Measurements from ENCODE around the gene DDT. TPM values are rescaled to one million over a fixed set of nuclear protein-coding genes. Genes with fewer than 3 reads are reported as not detected.
"Not testable (repeated sequence)": the region's sequence is repeated elsewhere in the genome, so short reads cannot be mapped to it uniquely, and the experiment has no call there.

The DDT gene
- total RNA-seq, 1 donor: 45.8 TPM

- Histone ChIP-seq H3K9me3 (ENCODE audit: low read depth, low read length) (no peaks in the 10 kb centered on the region), H3K27me3 (ENCODE audit: insufficient read depth, low read length) (no peaks in the 10 kb centered on the region), H3K4me1 (ENCODE audit: insufficient read depth, low read length) (no peaks in the 10 kb centered on the region), H3K4me3 (ENCODE audit: low read length) (no peak overlapping the region)
These were observed 3.3 kb downstream of the DDT start for GRCh38 chr22:23970816-23971486.

GRCh38 chr22:23970201-23970641 is 4.0 kb downstream of the DDT start:
- Histone ChIP-seq H3K4me1 (ENCODE audit: insufficient read depth, low read length) (no peaks in the 10 kb centered on the region), H3K4me3 (ENCODE audit: low read length) (no peak overlapping the region), H3K27me3 (ENCODE audit: insufficient read depth, low read length) (no peaks in the 10 kb centered on the region), H3K9me3 (ENCODE audit: low read depth, low read length) (no peaks in the 10 kb centered on the region)

GRCh38 chr22:23969071-23969470 is 5.2 kb downstream of the DDT start:
- Histone ChIP-seq H3K4me3 (ENCODE audit: low read length) (no peak overlapping the region), H3K9me3 (ENCODE audit: low read depth, low read length) (no peaks in the 10 kb centered on the region), H3K27me3 (ENCODE audit: insufficient read depth, low read length) (no peaks in the 10 kb centered on the region), H3K4me1 (ENCODE audit: insufficient read depth, low read length) (no peaks in the 10 kb centered on the region)

- H3K9me3 ChIP-seq (ENCODE audit: low read depth, low read length): not testable (repeated sequence)
These were observed 7.7 kb downstream of the DDT start, which contains the start of gene DDTL for GRCh38 chr22:23966568-23966967. DDTL (plus strand) TSS chr22:23966888; CDS start chr22:23966915, 27 bp downstream.

GRCh38 chr22:23966094-23966493 is 8.1 kb downstream of the DDT start:
- H3K9me3 ChIP-seq (ENCODE audit: low read depth, low read length); H3K4me3 ChIP-seq (ENCODE audit: low read length); H3K4me1 ChIP-seq (ENCODE audit: insufficient read depth, low read length); H3K27me3 ChIP-seq (ENCODE audit: insufficient read depth, low read length): not testable (repeated sequence)

More at GRCh38 chr22:23966568-23966967, 7.7 kb downstream of the DDT start, which contains the start of gene DDTL:
- H3K27me3 ChIP-seq (ENCODE audit: insufficient read depth, low read length); H3K4me3 ChIP-seq (ENCODE audit: low read length); H3K4me1 ChIP-seq (ENCODE audit: insufficient read depth, low read length): not testable (repeated sequence)

GRCh38 chr22:23961084-23961771 is 13.0 kb downstream of the DDT start, which contains the start of gene GSTT2B:
GSTT2B (minus strand) TSS chr22:23961195; CDS start chr22:23961131, 64 bp downstream.
- H3K27me3 ChIP-seq (ENCODE audit: insufficient read depth, low read length); H3K9me3 ChIP-seq (ENCODE audit: low read depth, low read length); H3K4me3 ChIP-seq (ENCODE audit: low read length); H3K4me1 ChIP-seq (ENCODE audit: insufficient read depth, low read length): not testable (repeated sequence)

GRCh38 chr22:23956301-23956900 is 17.8 kb downstream of the DDT start:
- not testable (repeated sequence) for H3K27me3 ChIP-seq (ENCODE audit: insufficient read depth, low read length); H3K4me3 ChIP-seq (ENCODE audit: low read length); H3K9me3 ChIP-seq (ENCODE audit: low read depth, low read length); H3K4me1 ChIP-seq (ENCODE audit: insufficient read depth, low read length)

- not testable (repeated sequence) for H3K27me3 ChIP-seq (ENCODE audit: insufficient read depth, low read length); H3K9me3 ChIP-seq (ENCODE audit: low read depth, low read length); H3K4me1 ChIP-seq (ENCODE audit: insufficient read depth, low read length); H3K4me3 ChIP-seq (ENCODE audit: low read length)
These were observed 18.4 kb downstream of the DDT start for GRCh38 chr22:23955886-23956285.

GRCh38 chr22:23954991-23955305 is 19.3 kb downstream of the DDT start:
- not testable (repeated sequence) for H3K4me3 ChIP-seq (ENCODE audit: low read length); H3K27me3 ChIP-seq (ENCODE audit: insufficient read depth, low read length); H3K4me1 ChIP-seq (ENCODE audit: insufficient read depth, low read length); H3K9me3 ChIP-seq (ENCODE audit: low read depth, low read length)

GRCh38 chr22:23954193-23954990 is 19.8 kb downstream of the DDT start:
- H3K4me3 ChIP-seq (ENCODE audit: low read length); H3K27me3 ChIP-seq (ENCODE audit: insufficient read depth, low read length); H3K4me1 ChIP-seq (ENCODE audit: insufficient read depth, low read length); H3K9me3 ChIP-seq (ENCODE audit: low read depth, low read length): not testable (repeated sequence)

GRCh38 chr22:23953485-23953884 is 20.8 kb downstream of the DDT start:
- not testable (repeated sequence) for H3K4me3 ChIP-seq (ENCODE audit: low read length); H3K27me3 ChIP-seq (ENCODE audit: insufficient read depth, low read length); H3K9me3 ChIP-seq (ENCODE audit: low read depth, low read length); H3K4me1 ChIP-seq (ENCODE audit: insufficient read depth, low read length)

- not testable (repeated sequence) for H3K9me3 ChIP-seq (ENCODE audit: low read depth, low read length); H3K4me1 ChIP-seq (ENCODE audit: insufficient read depth, low read length); H3K4me3 ChIP-seq (ENCODE audit: low read length); H3K27me3 ChIP-seq (ENCODE audit: insufficient read depth, low read length)
These were observed 21.3 kb downstream of the DDT start for GRCh38 chr22:23952794-23953405.

GRCh38 chr22:23951383-23951782 is 22.9 kb downstream of the DDT start:
- H3K9me3 ChIP-seq (ENCODE audit: low read depth, low read length); H3K4me3 ChIP-seq (ENCODE audit: low read length); H3K4me1 ChIP-seq (ENCODE audit: insufficient read depth, low read length); H3K27me3 ChIP-seq (ENCODE audit: insufficient read depth, low read length): not testable (repeated sequence)

- H3K4me1 ChIP-seq (ENCODE audit: insufficient read depth, low read length); H3K9me3 ChIP-seq (ENCODE audit: low read depth, low read length); H3K4me3 ChIP-seq (ENCODE audit: low read length); H3K27me3 ChIP-seq (ENCODE audit: insufficient read depth, low read length): not testable (repeated sequence)
These were observed 24.5 kb downstream of the DDT start for GRCh38 chr22:23949764-23950163.

- H3K9me3 ChIP-seq (ENCODE audit: low read depth, low read length); H3K4me1 ChIP-seq (ENCODE audit: insufficient read depth, low read length); H3K4me3 ChIP-seq (ENCODE audit: low read length); H3K27me3 ChIP-seq (ENCODE audit: insufficient read depth, low read length): not testable (repeated sequence)
These were observed 26.9 kb downstream of the DDT start for GRCh38 chr22:23947391-23947790.

All from mononuclear cell (primary cell).